H1 (cell line): ENCODE data around the gene MRPS35. TPM values are rescaled to one million over a fixed set of nuclear protein-coding genes. Genes with fewer than 3 reads are reported as not detected.

ENCODE experiments used
- POU5F1 ChIP-seq: IDR thresholded peaks from 2 replicates; pipeline ENCODE4 v1.6.1; 2011; ENCODE audit warnings: low read depth, mild to moderate bottlenecking, low read length, moderate library complexity
- polyA plus RNA-seq, 7 experiments: library from polyadenylated mRNA; depleted of rRNA in 3 of 7; stranded (reverse) in 5 of 7; unstranded in 2 of 7; fragments of >200 nt in 5 of 7; fragments of 200-250 nt in 2 of 7; gene quantifications; 1 replicate in 5 of 7; 2 replicates in 1 of 7; 4 replicates in 1 of 7; pipeline versions ENCODE4 v1.2.1 to v1.2.3, GENCODE V29; 2011 to 2013; ENCODE audit warnings: missing spikeins in 2 of 7, mixed read lengths in 2 of 7
- total RNA-seq: library from RNA; stranded (reverse); fragmentation: NEBNext Ultra II Directional; extraction: Animal tissue kit (Norgen Biotek cat#: 25700); gene quantifications from 2 replicates; pipeline ENCODE4 v1.2.1, GENCODE V29; 2021

MRPS35 gene
- total and polyA plus RNA-seq, 2 of the 8 experiments (the other 6 are each of a cell fraction or from before 2014, with no cell fraction given): 26.8 to 47.9 TPM

- no peak for TF ChIP-seq POU5F1
These were observed 56.0 kb downstream of the MRPS35 start (continued) for GRCh38 chr12:27766587-27766986.
